Measurements from ENCODE around the gene KRT15. TPM values are rescaled to one million over a fixed set of nuclear protein-coding genes. Genes with fewer than 3 reads are reported as not detected.

Gene KRT15
- total RNA-seq, 1 donor from 2014 or later: 0.79 TPM

DNA sequence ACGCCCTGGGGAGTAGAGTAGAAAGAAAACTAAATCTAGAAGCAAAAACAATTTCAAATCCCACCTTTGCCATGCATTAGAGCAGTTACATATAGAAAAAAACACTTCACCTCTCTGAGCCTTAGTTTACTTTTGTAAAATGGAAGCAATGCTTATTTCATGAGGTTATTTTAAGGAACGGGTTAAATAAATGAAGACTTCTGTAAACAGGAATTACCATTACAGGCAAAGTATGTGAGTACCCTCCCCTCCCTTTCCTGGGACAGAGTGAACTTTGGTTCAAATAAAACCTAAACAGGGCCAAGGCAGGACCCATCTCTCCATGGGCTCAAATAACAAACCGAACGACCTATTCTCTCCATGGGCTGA is 4.5 kb upstream of the KRT15 start:
- no peaks in the 10 kb centered on the region for H3K9me3 ChIP-seq (ENCODE audit: insufficient read depth, low read depth, low read length)
- H3K4me3 Mint-ChIP-seq (ENCODE audit: unreplicated experiment): no peak overlapping the region
- no peaks in the 10 kb centered on the region for H3K27me3 ChIP-seq (ENCODE audit: insufficient read depth, low read length)
- no peak overlapping the region for H3K4me2 ChIP-seq (ENCODE audit: low read length)
- no peak overlapping the region for H3K27ac ChIP-seq (ENCODE audit: low read depth, low read length)
- no peak for TF ChIP-seq EZH2 (IDR thresholded peaks at IDR 0.05; ENCODE audit: insufficient read depth, low read length)
- TF ChIP-seq, protein P1, sequence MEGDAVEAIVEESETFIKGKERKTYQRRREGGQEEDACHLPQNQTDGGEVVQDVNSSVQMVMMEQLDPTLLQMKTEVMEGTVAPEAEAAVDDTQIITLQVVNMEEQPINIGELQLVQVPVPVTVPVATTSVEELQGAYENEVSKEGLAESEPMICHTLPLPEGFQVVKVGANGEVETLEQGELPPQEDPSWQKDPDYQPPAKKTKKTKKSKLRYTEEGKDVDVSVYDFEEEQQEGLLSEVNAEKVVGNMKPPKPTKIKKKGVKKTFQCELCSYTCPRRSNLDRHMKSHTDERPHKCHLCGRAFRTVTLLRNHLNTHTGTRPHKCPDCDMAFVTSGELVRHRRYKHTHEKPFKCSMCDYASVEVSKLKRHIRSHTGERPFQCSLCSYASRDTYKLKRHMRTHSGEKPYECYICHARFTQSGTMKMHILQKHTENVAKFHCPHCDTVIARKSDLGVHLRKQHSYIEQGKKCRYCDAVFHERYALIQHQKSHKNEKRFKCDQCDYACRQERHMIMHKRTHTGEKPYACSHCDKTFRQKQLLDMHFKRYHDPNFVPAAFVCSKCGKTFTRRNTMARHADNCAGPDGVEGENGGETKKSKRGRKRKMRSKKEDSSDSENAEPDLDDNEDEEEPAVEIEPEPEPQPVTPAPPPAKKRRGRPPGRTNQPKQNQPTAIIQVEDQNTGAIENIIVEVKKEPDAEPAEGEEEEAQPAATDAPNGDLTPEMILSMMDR (IDR thresholded peaks at IDR 0.05; ENCODE audit: insufficient read depth, low read depth, low read length): no peak
- H3K4me1 ChIP-seq (ENCODE audit: insufficient read depth, low read length): peaks cover 43% of the 10 kb centered on the region
- FAIRE-seq: no peak
- H3K4me3 ChIP-seq (ENCODE audit: insufficient read depth, low read depth, low read length): no peak overlapping the region
- no peak overlapping the region for H3K27ac Mint-ChIP-seq (ENCODE audit: unreplicated experiment)
- H3K27me3 Mint-ChIP-seq (ENCODE audit: low read depth, unreplicated experiment): peaks cover 8% of the 10 kb centered on the region
- DNase-seq (ENCODE audit: low read depth): no peak
- no peaks in the 10 kb centered on the region for H4K20me1 ChIP-seq (ENCODE audit: insufficient read depth, low read length)
- H3K4me1 Mint-ChIP-seq (ENCODE audit: low read depth, unreplicated experiment): peaks cover 9% of the 10 kb centered on the region
- no peak overlapping the region for H2AFZ ChIP-seq (ENCODE audit: low read depth, low read length)
- peaks cover 12% of the 10 kb centered on the region for H3K79me2 ChIP-seq (ENCODE audit: insufficient read depth, low read length)
- no peak overlapping the region for H3K9ac ChIP-seq (ENCODE audit: low read length)
- H3K36me3 ChIP-seq (ENCODE audit: insufficient read depth, low read length): no peaks in the 10 kb centered on the region
- no peaks in the 10 kb centered on the region for H3K9me3 Mint-ChIP-seq (ENCODE audit: unreplicated experiment)
- H3K36me3 Mint-ChIP-seq (ENCODE audit: low read depth, unreplicated experiment): no peaks in the 10 kb centered on the region

GRCh38 chr17:41522301-41523224 is 3.9 kb upstream of the KRT15 start:
- Histone ChIP-seq H3K4me1 (ENCODE audit: insufficient read depth, low read length) (peaks cover 42% of the 10 kb centered on the region), H2AFZ (ENCODE audit: low read depth, low read length) (no peak overlapping the region), H3K79me2 (ENCODE audit: insufficient read depth, low read length) (peaks cover 10% of the 10 kb centered on the region), H3K4me2 (ENCODE audit: low read length) (peak overlapping the region; percentile 51), H3K27ac (ENCODE audit: low read depth, low read length) (peak overlapping the region; percentile 81), H3K27me3 (ENCODE audit: insufficient read depth, low read length) (no peaks in the 10 kb centered on the region), H3K9ac (ENCODE audit: low read length) (peak overlapping the region; percentile 58), H4K20me1 (ENCODE audit: insufficient read depth, low read length) (no peaks in the 10 kb centered on the region), H3K36me3 (ENCODE audit: insufficient read depth, low read length) (no peaks in the 10 kb centered on the region), H3K9me3 (ENCODE audit: insufficient read depth, low read depth, low read length) (no peaks in the 10 kb centered on the region), H3K4me3 (ENCODE audit: insufficient read depth, low read depth, low read length) (no peak overlapping the region)
- Mint-ChIP-seq H3K4me3 (ENCODE audit: unreplicated experiment) (no peak overlapping the region), H3K4me1 (ENCODE audit: low read depth, unreplicated experiment) (peaks cover 9% of the 10 kb centered on the region), H3K27ac (ENCODE audit: unreplicated experiment) (peak overlapping the region; percentile 75), H3K27me3 (ENCODE audit: low read depth, unreplicated experiment) (peaks cover 8% of the 10 kb centered on the region), H3K36me3 (ENCODE audit: low read depth, unreplicated experiment) (no peaks in the 10 kb centered on the region), H3K9me3 (ENCODE audit: unreplicated experiment) (no peaks in the 10 kb centered on the region)
- TF ChIP-seq, protein P1 (IDR thresholded peaks at IDR 0.05; ENCODE audit: insufficient read depth, low read depth, low read length): no peak
- TF ChIP-seq EZH2 (IDR thresholded peaks at IDR 0.05; ENCODE audit: insufficient read depth, low read length): no peak
- FAIRE-seq (peak; percentile 13), DNase-seq (ENCODE audit: low read depth) (no peak)

All from astrocyte (in vitro differentiated cells and primary cell).